HG03457 (cell line): ENCODE data around the gene NEGR1.

Source experiments
- ATAC-seq: cut with Tn5 transposase; IDR thresholded peaks from one replicate; pipeline ENCODE4 v1.9.1; 2021; ENCODE audit warnings: moderate number of reproducible peaks; ENCODE audit not compliant: unreplicated experiment

Gene NEGR1

GRCh38 chr1:71417421-71417820 lies 864.9 kb downstream of the NEGR1 start:
- no peak for ATAC-seq

GRCh38 chr1:71414179-71414578 lies 868.2 kb downstream of the NEGR1 start:
- no peak for ATAC-seq

- no peak for ATAC-seq
Measured at GRCh38 chr1:71413441-71414175, 868.7 kb downstream of the NEGR1 start.

- ATAC-seq, result no peak
Measured at GRCh38 chr1:71400050-71400449, 882.3 kb downstream of the NEGR1 start.

- ATAC-seq, result no peak
Measured at GRCh38 chr1:71399594-71399993, 882.7 kb downstream of the NEGR1 start.

GRCh38 chr1:71393301-71393700 lies 889.0 kb downstream of the NEGR1 start:
- ATAC-seq, result no peak

GRCh38 chr1:71390518-71390917 lies 891.8 kb downstream of the NEGR1 start:
- no peak for ATAC-seq

GRCh38 chr1:71377886-71378285 lies 904.5 kb downstream of the NEGR1 start:
- ATAC-seq, result no peak

- no peak for ATAC-seq
Measured at GRCh38 chr1:71372496-71372895, 909.8 kb downstream of the NEGR1 start.

GRCh38 chr1:71371581-71371980 lies 910.8 kb downstream of the NEGR1 start:
- ATAC-seq, result no peak

- no peak for ATAC-seq
Measured at GRCh38 chr1:71364236-71364635, 918.1 kb downstream of the NEGR1 start.

- no peak for ATAC-seq
Measured at GRCh38 chr1:71362691-71363090, 919.6 kb downstream of the NEGR1 start.

- ATAC-seq, result no peak
Measured at GRCh38 chr1:71362076-71362475, 920.3 kb downstream of the NEGR1 start.

- no peak for ATAC-seq
Measured at GRCh38 chr1:71357708-71358107, 924.6 kb downstream of the NEGR1 start.

GRCh38 chr1:71351438-71351837 lies 930.9 kb downstream of the NEGR1 start:
- ATAC-seq, result no peak

GRCh38 chr1:71350805-71351204 lies 931.5 kb downstream of the NEGR1 start:
- ATAC-seq, result no peak

GRCh38 chr1:71350330-71350729 lies 932.0 kb downstream of the NEGR1 start:
- ATAC-seq, result no peak
